Measurements from ENCODE around the gene POMGNT1.

Gene POMGNT1

GRCh38 chr1:46172321-46172720 lies 25.9 kb downstream of the POMGNT1 start:
- DNase-seq (ENCODE audit: low read depth) = no peak
- H3K4me3 ChIP-seq (replicated peaks; ENCODE audit: low read depth, low read length) = no peak overlapping the region
- no peak for TF ChIP-seq CTCF (IDR thresholded peaks at IDR 0.05; ENCODE audit: low read length, missing control alignments)

- DNase-seq (ENCODE audit: low read depth) = no peak
- TF ChIP-seq CTCF (IDR thresholded peaks at IDR 0.05; ENCODE audit: low read length, missing control alignments) = no peak
These were observed 26.4 kb downstream of the POMGNT1 start for GRCh38 chr1:46171871-46172270.

GRCh38 chr1:46171351-46171750 lies 26.9 kb downstream of the POMGNT1 start:
- no peak for TF ChIP-seq CTCF (IDR thresholded peaks at IDR 0.05; ENCODE audit: low read length, missing control alignments)
- DNase-seq (ENCODE audit: low read depth) = no peak
- no peak overlapping the region for H3K4me3 ChIP-seq (replicated peaks; ENCODE audit: low read depth, low read length)

More at GRCh38 chr1:46171871-46172270, 26.4 kb downstream of the POMGNT1 start:
- H3K4me3 ChIP-seq (replicated peaks; ENCODE audit: low read depth, low read length) = no peak overlapping the region

- no peak for DNase-seq (ENCODE audit: low read depth)
- TF ChIP-seq CTCF (IDR thresholded peaks at IDR 0.05; ENCODE audit: low read length, missing control alignments) = no peak
- H3K4me3 ChIP-seq (replicated peaks; ENCODE audit: low read depth, low read length) = no peak overlapping the region
These were observed 28.3 kb downstream of the POMGNT1 start for GRCh38 chr1:46169811-46170454.

GRCh38 chr1:46168477-46168876 lies 29.8 kb downstream of the POMGNT1 start:
- H3K4me3 ChIP-seq (replicated peaks; ENCODE audit: low read depth, low read length) = no peak overlapping the region
- TF ChIP-seq CTCF (IDR thresholded peaks at IDR 0.05; ENCODE audit: low read length, missing control alignments) = no peak
- DNase-seq (ENCODE audit: low read depth) = peak; percentile 30

GRCh38 chr1:46166521-46167462 lies 31.4 kb downstream of the POMGNT1 start:
- TF ChIP-seq CTCF (IDR thresholded peaks at IDR 0.05; ENCODE audit: low read length, missing control alignments) = no peak
- DNase-seq (ENCODE audit: low read depth) = peak; percentile 32
- peak overlapping the region; percentile 49 for H3K4me3 ChIP-seq (replicated peaks; ENCODE audit: low read depth, low read length)

Measured in fibroblast of pulmonary artery (primary cell).